Stimulated activated CD4-positive, alpha-beta T cell treated with anti-CD3 and anti-CD28 coated beads, Interleukin-15, amount 100 ng/mL, for 48 hours (primary cell): ENCODE measurements around the gene KLF2.
A peak's percentile ranks its signal among the peaks of the same experiment; 100 is the strongest.
"Not testable (repeated sequence)": the region's sequence is repeated elsewhere in the genome, so short reads cannot be mapped to it uniquely, and the experiment has no call there.

Experiments
- DNase-seq, 2 donors: peaks; one replicate each; pipeline ENCODE4 v3.0.0-alpha.2; 2020; ENCODE audit warnings: low read depth in 2 of 2

Gene KLF2

DNA sequence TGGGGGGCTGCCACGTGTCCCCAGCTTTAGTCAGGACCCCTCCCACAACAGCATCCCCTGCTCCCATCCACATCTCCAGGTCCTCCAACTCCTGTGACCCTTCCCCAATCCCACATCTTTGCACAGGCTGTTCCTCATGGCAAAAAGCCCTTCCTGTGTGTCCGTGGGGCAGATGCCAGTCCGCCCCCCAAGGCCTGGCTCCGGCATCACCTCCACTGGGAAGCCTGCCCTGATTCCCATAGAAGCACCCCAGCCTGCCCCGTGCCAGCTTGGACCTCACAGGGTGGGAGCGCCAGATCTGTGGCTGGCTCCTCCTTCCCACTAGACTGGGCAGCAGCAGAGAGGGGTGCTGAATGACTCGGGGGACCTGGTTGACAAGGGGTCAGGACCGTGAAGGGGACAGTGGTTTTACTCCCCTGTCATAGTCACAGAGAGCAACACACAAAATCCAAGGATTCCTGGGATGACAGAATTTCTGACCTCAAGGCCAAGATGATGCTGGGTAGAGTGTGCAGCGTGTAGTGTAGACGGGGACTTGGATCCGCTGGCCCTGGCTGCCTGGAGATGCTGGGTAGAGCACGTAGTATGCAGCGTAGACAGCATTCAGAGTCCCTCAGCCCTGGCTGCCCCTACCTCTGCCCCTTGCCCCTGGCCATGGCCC lies 13.3 kb downstream of the KLF2 start:
- no peak for DNase-seq

DNA sequence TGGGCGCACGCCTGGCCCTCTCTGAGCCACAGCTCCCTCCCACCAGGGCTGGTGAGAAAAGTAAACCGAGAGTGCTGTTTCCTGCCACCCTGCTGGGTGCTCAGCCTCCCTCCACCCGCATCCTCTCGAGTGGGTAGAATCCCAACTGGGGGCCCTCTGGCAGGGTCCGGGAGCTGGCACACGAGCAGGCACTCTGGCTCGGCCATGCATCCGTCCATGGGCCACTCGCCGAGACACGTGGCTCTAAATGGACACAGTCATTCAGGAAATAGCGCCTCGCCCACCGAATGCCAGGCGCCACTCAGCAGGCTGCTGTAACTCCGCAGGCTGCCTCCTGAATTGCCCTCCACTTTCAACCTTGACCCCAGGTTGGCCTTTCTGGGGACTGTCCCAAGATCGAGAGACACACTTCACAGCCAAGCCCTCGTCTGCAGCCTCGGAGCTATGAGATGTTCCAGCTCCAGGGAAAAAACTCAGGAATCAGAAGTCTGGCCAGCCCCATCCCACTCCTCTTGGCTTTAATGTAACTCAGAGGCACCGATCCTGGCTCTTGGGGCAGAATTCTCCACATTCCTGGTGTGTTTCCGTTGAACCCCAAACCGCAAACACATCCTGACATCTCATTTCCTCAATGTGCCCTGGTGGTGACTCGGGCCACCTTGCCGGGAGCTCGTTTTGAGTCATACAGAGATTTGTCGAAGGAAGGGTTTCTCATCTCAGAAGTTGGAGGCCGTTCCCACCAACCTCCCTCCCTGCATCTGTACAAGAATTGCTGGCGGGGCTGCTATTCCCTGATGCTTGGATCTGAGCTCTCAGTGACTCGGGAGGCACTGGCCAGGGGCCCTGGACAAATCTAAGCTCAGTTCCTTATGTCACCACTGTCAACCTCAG lies 14.1 kb downstream of the KLF2 start:
- DNase-seq, result peak in 1 of 2 donors; percentile 44

DNA sequence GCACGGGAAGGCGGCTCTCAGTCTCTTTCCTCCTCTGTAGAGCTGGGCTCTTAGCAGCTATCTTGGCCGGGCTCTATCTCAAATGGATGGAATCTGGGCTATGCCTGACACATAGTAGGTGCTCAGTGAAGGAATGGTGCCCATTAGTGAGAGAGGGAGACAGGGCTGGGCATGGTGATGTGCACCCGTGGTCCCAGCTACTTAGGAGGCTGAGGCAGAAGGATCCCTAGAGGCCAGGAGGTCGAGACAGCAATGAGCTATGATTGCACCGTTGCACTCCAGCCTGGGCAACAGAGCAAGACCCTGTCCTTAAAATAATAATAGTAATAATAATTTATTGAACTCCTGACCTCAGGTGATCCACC lies 14.7 kb downstream of the KLF2 start:
- no peak for DNase-seq

DNA sequence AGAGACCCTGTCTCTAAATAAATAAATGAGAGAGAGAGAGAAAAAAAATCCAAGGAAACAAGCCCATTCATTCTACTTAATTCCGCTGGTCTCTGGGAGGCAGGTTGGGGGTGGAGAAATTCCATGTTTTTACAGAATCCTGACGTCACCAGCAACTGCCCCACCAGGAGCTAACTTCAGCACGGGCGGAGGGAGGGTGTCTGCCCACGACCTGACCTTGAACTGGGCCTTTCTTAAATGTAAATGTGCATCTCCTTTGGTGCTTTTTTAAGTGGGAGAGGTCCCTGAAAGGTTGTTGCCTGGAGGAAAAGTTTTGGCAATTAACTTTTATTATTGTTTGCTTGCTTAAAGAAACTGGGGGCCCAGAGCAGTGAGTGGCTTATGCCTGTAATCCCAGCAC lies 15.5 kb downstream of the KLF2 start:
- no peak for DNase-seq

DNA sequence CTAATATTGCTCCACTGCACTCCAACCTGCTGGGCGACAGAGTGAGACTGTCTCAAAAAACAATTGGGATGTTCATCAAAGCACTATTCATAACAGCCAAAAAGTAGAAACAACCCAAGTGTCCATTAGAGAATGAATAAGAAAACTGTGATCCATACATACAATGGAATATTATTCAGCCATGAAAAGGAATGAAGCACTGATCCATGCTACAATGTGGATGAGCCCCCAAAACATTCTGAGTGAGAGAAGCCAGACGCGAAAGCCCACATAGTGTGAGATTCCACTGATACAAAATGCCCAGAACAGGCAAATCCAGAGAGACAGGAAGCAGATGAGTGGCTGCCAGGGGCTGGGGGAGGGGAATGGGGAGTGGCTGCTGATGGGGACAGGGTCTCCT lies 16.0 kb downstream of the KLF2 start:
- DNase-seq, result no peak

DNA sequence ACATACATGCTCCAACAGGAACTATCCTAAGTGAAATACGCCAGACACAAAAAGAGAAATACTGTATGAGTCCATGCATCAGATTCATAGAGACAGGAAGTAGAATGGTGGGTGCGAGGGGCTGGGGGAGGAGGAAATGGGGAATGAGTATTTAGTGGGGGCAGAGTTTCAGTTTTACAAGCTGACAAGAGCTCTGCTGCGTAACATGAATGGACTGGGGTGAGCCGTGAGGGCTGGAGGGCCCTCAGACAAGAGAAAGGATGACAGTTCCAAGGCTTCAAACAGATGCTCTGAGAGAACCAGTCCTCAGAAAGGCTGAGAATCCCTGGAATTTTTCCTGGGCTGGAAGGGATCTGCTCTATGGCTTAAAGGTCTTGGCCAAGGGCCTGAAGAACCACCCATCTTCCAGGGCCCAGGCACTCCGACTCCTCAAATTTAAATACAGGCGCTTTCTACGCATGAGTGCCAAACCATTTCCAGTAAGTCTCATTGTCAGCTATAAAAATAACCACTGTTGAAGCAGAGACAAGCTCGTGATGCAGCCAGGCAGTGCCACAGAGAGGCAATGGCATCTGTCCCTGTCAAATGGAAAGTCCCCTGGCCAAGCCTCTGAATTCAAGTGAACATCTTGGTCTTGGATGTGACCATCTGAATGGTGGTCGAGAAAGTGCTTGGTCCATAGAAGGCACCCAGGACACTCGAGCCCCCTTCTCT lies 17.5 kb downstream of the KLF2 start:
- peak; percentile 57 to 61 for DNase-seq

DNA sequence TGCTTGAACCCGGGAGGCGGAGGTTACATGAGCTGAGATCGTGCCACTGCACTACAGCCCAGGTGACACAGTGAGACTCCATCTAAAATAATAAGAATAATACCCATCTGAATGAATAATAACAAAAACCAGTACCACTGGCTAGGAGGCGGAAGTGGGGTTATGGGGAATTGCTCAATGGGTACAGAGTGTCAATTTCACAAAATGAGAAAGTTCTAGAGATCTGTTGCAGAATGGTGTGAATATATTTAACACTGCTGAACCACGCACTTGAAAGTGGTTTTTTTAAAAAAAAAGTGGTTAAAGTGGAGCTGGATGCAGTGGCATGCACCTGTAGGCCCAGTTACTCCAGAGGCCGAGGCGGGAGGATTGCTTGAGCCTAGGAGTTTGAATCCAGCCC lies 18.5 kb downstream of the KLF2 start:
- no peak for DNase-seq

DNA sequence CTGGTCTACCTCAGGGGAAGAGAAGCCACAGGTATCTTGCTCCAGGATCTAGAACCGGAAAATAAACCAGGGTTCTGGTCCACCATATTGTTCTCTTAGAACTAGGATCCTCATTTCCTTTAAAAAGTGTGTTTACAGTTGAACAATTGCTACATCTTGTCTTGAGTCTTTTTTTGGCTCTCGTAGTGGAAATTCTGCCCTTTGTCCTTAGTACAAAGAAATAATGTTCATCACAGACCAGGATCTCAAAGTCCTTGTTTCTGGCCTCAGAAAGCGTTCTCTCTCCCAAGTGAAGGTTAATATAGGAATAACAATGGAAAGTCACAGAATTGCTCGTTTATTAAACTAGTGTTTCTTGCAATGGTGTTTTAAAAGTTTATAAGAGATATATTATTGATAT lies 20.8 kb downstream of the KLF2 start:
- no peak for DNase-seq

DNA sequence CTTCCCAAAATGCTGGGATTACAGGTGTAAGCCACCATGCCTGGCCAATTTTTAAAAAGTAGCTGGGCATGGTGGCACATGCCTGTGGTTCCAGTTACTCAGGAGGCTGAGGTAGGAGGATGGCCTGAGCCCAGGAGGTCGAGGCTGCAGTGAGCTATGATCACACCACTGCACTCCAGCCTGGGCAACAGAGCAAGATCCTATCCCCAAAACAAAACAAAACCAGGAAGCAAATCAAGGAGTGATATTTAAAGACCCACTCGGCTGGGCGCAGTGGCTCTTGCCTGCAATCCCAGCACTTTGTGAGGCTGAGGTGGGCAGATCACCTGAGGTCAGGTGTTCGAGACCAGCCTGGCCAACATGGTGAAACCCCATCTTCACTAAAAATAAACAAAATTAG lies 22.5 kb downstream of the KLF2 start:
- DNase-seq, result not testable (repeated sequence)

DNA sequence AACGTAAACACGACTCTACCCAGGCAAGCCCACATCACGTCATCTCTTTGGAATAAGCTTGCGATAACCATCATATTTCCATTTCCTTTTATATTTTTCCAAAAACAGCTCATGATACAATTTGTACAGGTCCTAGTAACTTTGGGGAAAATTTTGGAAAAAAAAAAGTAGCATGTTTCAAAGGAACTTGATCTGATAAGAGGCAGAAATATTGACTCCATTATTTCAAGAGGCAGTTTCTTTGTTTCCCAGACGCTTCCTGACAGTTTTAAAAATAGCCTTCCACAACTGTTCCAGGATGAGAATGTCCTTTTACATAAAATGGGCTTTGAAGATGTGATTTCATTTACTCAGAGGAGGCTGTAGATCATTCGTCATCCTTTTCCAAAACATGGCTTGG lies 23.1 kb downstream of the KLF2 start:
- no peak for DNase-seq

DNA sequence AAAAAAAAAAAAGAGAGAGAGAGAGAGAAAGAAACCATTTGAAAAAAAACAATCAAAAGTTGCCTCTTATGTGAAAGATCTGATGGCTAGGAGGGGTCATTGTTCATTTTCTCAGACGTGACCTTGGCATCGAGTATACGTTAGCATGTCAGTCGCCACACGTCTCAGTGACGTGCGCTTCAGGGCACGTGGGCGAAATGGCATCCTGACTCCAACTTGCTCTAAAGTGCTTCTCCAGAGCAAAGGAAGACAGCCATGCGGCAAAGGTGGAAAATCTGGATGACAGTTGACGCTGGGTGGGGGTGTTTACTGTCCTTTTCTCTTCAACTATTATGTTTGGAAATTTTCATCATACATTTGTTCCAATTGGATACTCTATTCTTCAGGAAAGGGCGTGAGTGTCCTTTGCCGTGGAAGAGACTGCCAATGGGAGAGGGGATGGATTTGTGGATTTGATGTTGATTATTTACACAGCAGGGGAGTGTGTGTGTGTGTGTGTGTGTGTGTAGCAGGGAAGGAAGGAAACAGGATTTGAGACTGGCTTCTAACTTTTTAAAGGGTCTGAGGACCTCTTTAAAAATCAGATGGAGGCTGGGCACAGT lies 25.0 kb downstream of the KLF2 start:
- no peak for DNase-seq

DNA sequence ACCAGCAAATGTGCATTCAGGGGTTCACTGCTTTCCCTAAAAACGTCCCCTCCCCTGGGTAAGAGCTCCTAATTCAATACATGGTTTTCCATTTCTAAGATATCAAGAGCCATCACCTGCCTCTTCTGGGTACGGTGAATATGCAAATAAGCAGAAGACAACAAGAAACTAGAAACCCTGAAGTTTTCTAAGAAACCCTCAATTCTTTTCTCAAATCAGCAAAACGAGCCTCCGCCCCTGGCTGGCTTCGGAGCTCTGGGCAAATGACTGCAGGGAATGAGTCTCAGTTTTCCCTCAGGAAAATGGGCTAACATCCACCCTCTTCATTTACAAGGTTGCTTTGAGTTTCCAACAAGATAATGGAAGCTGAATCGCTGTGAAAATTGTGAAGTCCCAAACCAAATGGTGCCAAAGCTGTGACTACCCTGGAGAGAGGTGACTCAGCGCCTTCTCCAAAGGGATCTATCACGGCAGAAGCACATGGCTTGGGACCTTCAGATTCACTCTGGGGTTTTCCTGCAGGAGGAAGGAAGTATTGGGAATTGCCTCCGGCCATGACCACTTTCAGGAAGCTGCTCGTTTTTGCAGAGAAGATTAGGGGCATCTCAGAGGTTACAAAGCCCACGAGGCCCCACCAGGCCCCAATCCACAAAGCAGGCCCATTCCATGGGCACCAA lies 26.6 kb downstream of the KLF2 start:
- no peak for DNase-seq

DNA sequence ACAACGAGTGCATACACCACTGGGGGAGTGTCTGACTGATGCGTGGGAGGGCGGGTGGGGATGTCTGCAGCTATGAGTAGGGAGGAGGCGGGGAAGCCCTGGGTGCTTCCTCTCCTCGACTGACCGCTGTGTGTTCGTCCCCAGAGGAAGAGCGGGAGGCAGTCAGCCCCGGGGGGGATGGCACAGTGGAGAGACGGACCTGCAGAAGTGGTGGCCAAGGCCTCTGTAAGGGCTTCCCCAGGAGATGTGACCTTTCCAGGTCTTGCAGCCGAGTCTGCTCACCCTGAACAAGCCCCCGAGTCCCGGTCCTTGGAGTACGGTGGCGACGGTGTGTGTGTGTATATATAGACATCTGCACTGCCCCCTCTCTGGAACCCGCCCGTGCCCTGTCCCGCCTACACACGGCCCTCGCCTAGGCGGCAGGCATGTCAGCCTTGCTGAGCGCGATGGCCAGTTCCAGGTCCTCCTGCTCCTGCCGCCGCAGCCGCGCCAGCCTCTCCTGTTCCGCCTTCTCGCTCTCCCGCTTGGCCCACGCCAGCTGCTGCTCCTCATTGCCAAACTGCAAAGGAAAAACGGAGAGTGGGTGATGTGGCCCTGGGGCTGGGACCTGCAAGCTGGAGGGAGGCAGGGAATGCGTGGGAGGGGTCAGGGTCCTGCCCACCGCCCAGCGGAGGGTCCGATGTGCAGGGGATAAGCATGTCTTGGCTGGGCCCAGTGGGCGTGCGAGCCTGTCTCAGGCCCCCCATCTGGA lies 30.8 kb downstream of the KLF2 start:
- no peak for DNase-seq

DNA sequence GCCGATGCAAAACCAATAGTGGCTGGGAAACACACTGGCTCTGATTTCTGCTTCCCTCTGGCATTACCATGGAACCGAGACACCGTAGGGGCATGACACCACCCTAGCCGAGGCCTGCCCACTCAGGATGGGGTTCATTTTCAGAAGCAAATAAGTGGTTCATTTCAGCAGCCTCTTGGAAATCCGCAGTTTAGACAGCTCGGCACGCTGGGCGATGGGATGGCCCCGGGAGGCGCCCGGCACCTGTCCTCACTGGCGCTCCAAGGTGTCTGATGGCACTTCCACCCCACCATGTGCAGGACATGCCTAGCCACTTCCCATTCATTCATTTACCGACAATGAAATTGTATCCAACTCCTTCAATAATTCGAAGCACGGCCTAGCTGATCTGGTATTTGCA lies 33.8 kb downstream of the KLF2 start:
- no peak for DNase-seq

DNA sequence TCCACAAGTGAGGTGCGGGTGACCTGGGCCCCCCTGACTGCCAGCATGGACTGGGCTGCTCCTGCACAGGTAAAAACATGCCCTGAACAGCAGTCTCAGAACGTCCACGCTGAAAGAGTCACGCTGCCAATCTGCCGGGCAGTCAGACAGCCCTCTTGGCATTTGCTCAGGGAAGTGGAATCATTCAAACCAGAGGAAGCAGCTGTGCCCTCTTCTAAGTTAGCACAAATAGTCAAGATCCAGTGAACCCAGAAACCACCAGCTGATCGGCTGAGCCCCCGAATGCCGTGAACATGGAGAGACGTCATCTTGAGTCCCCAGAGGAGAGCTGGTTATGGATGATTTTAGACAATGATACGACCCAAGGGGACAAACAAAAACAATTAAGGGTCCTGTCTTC lies 34.4 kb downstream of the KLF2 start:
- no peak for DNase-seq

DNA sequence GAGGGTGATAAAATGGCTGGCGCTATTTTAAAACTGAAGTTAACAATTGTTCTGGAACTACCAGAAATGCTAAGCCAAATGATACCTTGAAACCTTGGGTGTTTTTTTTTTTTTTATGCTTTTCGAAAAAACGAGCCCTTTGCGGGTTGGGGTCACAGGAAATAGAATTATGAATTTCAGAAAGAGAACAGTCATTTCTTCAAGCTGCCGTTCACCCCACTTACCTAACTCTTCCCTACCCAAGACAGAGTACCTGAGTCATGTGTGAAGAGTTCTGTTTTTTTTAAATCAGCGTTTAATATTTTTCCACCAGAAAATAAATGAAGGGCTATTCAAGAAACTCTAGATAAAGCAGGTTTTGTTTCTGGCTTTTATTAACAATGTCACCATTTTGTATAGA lies 35.3 kb downstream of the KLF2 start:
- DNase-seq, result no peak

DNA sequence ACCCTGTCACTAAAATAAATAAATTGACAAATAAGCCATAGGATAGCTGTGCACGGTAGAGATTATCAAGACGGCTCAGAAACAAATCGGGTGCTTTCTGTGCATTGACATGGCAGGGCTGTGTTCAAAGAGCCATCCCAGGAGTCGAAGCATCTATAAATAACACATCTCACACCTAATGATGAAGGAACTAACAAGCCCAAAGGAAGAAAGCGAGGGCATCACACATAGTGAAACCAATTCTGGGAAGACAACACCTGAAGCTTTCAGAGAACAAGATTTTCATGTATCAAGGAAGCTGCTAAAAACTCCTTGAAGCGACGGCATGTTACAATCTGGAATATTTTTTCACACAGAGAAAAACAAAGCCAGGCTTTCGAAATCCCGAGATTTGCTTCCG lies 36.1 kb downstream of the KLF2 start:
- DNase-seq, result no peak

DNA sequence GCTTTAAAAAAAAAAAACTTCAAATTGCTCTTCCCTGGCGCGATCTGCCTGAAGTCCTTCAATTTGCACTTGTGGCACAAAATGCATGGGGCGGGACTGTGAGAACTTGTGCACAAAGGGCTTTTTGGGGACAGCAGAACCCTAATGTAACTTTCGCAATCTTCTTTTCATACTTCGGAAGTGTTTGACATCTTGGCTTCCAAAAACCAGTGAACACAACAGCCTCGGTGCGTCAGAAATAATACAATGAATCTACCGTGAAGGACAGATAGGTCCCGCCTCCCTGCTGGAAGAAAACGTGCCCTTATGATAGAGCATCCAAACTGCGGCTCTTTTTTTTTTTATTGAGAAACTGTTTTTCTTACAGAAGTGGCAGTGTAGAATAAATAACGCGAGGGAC lies 36.6 kb downstream of the KLF2 start:
- DNase-seq, result no peak

DNA sequence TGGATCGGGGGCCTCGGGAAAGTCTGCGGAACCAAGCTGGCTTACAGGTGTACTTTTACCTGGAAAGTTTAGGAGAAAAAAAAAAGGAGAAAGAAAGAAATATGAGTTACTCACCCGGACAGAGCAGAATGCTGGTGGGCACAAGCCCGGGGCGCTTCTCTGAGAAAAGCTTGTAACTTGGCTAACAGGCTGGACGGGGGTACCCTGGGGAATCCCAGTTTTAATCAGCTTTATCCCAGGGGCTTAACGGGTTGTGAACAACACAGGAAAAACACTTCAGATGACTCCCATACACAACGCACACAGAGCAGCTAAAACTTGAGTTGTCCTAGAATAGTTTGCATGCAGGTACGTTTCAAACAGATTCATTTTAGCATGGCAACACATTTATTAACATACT lies 37.3 kb downstream of the KLF2 start:
- DNase-seq, result no peak

DNA sequence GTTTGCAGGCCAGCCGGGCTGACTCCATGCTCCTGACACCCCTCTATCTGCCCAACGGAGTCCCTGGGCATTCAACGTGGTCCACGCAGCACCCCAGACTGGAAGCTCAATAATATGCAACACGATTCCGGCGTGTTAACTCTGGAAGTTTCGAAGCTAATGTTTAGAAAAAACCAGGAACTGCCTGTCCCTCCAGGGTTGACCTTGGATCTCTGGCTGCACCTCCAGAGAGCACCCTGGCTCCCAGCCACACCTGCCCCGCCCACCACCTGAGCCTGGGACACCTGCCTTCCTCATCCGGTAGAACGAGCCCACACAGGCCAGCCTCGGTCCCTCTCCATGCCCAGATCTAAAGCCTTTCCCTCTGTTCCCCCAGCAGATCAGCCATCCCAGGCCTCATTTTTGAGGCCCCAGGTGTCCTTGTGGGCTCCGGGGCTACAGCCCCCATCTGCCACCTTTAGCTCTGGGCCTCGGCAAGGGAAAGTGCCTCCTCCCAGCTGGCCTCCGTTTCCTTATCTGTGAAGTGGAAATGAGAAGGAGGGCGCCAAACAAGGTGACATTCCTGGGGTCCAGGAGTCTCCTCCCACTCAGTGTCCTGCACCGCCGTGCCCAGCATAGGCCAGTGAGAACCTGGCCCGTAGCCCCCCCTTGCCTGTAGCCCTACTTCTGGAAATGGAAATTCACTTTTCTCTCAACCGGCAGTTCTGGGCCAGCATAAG lies 38.7 kb downstream of the KLF2 start:
- DNase-seq, result no peak

DNA sequence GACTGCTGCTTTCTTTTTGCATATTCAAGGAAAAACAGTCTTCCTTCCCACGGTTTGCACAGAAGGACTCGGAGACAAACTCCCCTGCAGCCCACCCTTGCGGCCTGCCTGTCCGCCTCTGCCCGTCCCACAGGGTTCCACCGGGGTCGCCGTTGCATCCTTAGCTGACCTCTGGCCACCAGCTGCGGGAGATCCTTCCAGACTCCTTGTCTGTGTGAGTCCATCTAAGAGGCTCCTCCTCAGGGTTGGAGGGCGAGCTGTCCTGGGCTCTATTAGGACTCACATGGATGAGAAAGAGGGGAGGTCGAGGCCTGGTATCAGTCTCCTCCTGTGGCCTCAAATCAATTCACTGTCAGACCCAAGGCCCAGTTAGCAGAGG lies 39.2 kb downstream of the KLF2 start:
- no peak for DNase-seq
